Measurements from ENCODE around the gene FKBP2.

DNA sequence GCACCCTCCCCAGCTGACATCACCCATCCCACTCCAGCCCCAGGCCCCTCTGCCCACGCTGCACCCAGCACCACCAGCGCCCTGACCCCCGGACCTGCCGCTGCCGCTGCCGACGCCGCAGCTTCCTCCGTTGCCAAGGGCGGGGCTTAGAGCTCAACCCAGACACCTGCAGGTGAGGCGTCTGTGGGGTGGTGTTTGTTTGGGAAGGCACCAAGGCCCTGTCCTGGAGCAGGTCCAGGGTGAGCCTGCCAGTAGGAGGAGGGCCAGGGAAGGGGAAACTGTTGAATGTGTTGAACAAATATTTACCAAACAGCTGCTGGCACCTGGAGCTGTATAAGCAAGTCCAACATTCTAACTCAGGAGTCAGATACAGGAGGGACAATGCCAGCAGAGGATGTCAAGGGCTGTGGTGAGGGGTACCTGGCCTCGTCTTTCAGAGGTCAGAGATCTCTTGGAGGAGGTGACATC lies 3.4 kb upstream of the FKBP2 start:
- no peak for TF ChIP-seq GATA2 (IDR thresholded peaks at IDR 0.05; ENCODE audit: low read depth, low read length)
- no peak for TF ChIP-seq GATA3 (IDR thresholded peaks at IDR 0.05; ENCODE audit: low read depth, low read length)
